DMS153 treated with DMSO at 0.1 percent for 48 hours (cell line): ENCODE data around the gene ZNF544.

Experiments used
- DNase-seq: peaks from one replicate; lab custom pipeline; 2025; ENCODE audit not compliant: unreplicated experiment; lab: John Stamatoyannopoulos, UW

The ZNF544 gene

DNA sequence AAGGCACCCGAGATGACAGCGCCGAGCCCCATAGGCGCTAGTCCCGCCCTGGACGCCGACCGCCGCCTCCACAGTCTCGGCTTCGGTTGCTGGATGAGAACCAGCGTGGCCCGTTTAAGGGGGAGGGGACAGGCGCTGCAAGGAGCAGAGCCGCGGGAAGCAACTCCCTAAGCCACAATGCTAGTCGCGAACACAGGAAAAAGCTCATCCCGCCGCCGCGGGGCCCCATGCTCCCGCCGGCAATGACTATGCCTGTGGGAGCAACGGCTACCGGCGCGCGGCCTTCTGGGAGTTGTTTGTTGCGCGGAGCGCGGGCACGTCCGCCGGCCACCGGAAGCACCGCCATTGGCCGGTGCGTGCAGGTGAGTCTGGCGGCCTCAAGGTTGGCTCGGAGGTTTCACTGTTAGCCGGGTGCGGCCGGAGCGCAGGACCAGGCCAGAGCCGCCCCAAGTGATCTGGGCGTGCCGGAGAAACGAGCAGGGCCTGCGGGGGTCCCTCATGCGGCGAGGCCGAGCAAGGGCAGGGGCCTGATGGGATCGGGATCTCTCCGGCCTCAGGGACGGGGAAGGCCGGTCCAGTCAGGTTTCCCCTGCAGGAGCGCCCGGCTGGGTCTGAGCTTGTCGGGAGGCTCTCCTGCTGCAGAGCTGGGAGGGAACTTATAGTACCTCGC lies at the start of gene ZNF544:
Gene ZNF544, plus strand, starts transcription at position 330 of the 670 bp plus-strand sequence. CDS start 15,110 bp downstream, outside the sequence.
- peak; percentile 35 for DNase-seq

DNA sequence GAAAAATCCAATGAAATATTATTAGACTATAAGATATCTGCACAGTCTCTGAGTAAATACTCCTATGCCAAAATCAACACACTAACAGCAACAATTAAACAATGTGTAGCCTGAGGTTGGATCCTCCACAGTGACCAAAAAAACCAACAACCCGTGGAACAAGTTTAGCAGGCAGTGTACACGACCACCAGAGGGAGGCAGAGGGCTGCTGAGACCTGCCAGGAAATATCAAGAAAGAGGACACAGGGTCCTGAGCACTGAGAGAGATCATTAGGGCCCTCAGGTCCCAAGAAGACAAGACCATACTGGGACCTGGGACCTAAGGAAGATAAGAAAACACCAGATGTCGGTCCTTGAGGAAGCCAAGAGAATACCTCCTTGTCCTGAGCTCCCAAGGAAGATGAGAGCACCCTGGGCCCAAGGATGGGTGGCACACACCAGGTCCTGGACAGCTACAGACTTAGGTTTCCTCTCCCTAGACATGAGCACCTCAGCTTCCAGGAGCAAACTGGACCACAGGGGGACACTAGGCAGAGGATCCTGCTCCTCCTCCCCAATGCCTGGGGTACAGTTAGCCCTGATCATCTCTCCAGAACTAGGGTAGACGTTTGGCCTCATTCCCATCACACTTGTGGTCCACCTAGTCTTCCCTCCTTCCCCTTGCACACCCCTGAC lies 46.7 kb upstream of the ZNF544 start:
- DNase-seq = no peak

DNA sequence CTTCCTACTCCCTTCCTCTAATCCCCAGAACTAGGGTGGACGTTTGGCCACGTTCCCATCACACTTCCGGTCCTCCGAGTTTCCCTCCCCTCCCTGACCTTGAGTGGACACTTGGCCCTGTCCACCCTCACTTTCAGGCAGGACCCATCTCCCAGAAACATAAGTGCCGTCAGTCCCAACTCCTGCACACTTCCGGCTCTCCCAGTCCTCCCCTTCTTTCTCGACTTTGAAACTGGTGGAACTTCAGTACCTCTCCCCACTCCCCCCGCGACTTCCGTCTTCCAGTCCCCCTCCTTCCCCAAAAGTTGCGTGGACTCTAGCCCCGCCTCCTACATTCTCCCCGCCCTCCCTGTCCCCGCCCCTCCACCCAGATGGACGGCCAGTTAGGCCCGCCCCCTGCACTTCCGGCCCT lies 46.1 kb upstream of the ZNF544 start:
- DNase-seq = no peak

DNA sequence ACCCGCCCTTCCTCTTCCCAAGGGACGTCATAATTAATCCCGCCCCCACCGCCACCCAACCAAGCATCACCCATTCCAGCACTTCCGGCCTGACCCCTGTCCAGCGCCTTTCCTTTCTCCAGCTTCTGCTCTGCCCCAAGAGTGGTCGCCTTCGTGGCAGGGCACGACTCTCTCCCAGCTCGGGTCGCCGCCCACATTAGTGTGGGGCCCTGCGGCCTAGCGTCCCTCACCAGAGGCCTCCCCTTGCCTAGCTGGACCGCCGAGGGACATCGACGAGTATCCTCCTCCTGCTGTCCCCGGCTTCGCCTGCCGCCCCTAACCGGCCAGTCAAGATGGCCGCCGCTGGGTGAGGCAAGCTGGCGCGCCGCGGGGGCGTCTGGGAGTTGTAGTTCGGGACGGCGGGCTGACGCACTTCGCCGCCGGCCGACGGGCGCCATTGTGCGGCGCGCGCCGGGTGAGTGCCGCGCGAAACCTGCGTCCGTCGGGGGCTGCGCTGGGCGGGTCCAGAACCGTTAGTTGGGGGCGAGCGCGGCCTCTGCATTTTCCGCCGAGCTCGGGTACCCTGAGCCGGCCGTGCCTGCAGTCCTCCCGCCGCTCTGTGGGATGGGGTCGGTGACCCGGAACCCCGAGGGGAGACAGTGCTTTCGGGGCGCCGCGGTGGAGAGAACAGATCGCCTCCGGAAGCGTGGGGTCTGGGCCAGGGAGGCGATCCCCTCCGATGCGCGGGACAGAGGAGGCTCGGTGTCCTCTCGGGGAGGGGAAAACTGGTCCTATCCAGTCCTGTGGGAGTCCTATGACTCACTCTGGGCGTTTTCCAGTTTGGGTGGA lies 45.5 kb upstream of the ZNF544 start, which contains the start of gene ZNF274:
Gene ZNF274, plus strand, starts transcription at position 73 of the 828 bp plus-strand sequence. CDS start 905 bp downstream, outside the sequence.
- DNase-seq = peak; percentile 86

DNA sequence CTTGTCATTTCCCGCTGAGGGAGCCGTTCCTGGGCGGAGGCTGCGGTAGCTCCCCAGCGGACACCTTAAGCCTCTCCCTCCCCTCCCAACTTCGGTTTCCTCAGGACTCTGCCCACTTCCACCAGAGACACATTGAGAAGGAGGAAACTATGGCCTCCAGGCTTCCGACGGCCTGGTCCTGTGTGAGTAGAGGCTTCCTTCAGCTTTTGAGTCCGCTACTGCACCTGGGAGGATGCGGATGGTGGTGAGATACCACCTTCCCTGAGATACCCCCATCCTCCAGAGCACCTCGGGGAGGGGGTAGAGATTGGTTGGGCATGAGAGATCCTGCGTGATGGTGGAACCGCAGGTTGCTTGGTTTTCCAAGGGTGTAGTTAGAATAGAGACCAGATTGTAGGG lies 44.9 kb upstream of the ZNF544 start:
- no peak for DNase-seq

DNA sequence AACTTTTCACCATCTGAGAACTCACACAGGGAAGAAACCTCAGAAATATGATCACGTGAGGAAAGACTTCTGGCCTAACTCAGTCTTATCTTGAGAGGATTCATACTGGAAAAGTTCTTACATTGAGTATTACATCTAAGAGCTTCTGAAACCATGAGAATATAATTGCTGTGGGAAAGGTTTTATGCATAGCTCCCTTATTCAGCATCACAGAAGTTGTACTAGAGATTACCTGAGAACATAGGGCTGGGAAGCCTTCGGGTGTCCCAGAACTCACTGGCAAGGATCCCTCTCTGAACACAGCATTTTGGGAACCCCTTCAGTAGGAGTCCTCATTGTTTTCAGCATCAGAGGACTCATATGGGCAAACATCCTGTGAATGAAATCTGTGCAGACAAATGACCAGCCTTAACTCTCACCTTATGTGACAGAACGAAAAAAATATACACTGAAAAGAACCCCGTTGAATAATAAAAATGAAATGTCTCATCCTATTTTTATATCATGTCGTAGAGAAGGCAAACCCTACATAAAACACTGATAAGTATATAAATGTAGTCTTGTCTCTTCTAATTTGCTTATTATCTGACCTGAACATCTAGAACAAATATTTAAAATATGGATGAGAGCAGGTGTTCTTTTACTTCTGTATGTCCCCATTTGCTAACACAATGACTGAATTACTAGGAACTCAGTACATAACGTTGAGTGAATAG lies 31.7 kb upstream of the ZNF544 start:
- no peak for DNase-seq

DNA sequence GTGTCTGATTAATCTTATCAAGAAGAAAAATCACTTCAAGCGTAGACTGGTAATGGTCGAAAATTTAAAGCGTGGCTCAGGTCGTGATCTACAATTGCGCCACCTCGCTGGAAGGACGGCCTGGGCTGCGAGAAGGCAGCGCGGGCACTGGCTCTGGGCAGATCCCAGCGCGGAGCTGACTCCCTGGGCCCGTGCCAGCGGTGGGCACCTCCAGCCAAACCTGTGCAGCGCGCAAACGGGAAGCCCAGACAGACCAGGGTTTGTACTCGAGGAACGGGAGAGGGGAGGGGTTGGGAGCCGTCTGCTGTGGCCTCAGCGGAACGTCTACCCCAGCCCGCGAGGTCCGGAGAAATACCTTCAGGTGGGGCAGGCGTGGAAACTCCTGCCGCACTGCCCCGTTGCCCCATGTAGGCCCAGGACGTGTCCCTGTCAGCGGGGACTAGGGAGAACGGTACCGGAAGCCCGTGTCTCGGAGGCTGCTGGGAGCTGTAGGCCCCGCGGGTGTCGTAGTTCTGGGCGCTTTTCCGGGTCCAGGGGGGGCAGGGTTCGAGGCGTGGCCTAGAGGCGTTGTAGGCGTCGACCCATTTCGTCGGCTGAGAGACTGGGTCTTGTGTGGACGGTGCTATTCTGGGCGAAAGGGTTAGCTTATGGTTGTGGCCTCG lies 24.8 kb upstream of the ZNF544 start:
- DNase-seq = no peak

DNA sequence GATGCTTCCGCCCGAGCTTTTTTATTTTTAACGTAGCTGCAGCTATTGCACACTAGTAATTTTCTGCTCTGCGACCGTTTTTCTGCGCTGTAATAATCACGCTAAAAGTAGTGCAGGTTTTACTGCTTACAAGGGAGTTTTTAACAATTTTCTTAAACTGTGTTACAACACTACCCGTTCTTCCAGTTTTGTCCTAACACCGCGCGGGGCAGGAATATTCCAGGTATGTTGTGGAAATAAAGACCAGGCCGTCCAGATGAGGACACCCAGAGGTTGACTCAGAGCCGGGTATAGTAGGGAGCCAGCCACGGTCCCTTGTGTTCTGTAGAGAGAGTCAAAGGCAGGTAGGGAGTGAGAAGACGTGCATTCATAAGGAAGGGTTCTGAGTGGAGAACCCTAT lies 24.1 kb upstream of the ZNF544 start:
- no peak for DNase-seq

DNA sequence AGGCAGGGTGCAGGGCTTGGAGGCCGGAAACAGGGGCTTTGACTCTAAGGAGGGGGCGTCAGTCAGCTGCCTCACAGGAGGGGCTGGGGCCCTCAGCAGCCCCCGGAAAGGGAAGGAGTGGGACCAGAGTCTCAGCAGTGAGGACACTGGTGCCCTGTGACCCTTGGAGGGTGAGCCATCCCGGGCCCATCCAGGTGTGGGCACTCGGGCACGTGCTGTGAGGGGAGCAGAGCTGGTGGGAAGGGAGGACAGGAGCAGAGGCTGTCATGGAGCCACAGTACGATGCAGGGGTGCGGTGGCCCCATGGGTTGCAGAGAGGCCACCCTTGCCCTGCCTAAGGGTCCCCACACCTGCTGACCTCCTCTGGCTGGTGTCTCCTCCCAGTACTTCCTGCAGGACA lies 19.1 kb upstream of the ZNF544 start:
- no peak for DNase-seq

DNA sequence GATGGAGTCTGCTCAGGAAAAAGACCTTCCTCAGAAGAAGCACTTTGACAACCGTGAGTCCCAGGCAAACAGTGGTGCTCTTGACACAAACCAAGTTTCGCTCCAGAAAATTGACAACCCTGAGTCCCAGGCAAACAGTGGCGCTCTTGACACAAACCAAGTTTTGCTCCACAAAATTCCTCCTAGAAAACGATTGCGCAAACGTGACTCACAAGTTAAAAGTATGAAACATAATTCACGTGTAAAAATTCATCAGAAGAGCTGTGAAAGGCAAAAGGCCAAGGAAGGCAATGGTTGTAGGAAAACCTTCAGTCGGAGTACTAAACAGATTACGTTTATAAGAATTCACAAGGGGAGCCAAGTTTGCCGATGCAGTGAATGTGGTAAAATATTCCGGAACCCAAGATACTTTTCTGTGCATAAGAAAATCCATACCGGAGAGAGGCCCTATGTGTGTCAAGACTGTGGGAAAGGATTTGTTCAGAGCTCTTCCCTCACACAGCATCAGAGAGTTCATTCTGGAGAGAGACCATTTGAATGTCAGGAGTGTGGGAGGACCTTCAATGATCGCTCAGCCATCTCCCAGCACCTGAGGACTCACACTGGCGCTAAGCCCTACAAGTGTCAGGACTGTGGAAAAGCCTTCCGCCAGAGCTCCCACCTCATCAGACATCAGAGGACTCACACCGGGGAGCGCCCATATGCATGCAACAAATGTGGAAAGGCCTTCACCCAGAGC lies 16.2 kb upstream of the ZNF544 start:
- no peak for DNase-seq

DNA sequence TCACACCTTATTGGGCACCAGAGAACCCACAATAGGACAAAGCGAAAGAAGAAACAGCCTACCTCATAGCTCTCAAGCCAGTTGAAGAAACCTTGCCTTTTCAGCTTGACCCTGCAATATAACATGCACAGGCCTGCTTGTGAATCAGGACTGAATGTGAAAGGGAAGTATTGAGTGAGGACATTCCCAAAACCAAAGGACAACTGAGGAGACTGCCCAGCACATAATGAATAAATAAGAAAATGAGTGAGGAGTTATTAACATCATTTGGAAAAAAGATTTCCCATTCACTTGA lies 15.7 kb upstream of the ZNF544 start:
- DNase-seq = no peak

DNA sequence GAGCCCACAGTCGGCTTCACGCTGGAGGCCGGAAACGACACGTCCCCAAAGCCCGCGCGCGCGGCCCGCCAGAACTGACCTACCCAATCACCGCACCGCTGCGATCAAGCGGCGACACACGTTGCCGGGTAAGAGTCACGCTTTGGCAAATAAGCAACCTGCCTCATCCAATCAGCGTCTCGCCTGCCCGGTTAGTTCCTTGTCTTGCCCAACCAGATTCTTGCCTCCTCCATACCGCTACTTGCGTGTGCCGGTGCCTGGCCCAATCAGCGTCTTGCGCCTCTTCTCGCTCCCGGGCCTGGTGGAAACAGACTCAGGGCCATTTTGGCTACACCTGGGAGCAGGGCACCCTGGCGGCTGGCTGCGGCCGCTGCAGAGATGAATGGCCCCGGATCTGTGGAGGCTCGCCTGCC lies 11.6 kb upstream of the ZNF544 start:
- no peak for DNase-seq

DNA sequence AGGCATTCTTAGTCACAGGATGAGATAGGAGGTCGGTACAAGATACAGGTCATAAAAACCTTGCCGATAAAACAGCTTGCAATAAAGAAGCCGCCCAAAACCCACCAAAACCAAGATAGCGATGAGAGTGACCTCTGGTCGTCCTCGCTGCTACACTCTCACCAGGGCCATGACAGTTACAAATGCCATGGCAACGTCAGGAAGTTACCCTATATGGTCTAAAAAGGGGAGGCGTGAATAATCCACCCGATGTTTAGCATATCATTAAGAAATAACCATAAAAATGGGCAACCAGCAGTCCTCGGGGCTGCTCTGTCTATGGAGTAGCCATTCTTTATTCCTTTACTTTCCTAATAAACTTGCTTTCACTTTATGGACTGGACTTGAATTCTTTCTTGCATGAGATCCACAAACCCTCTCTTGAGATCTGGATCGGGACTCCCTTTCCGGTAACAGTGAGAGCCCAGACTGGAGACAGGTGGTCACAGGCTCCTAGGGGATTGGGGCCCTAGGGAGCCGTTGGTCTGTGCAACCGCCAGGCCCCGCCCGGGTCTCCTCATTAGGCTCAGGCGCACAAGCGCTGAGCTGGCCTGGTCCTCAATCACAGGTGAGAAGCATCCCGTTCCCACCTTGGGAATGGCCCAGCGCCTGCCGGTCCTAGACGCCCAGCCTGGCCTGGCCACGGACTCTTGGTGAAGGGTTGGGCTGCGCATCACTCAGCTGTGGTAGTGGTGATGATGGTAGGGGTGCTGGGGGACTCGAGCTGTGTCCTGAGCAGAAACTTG lies 10.9 kb upstream of the ZNF544 start:
- DNase-seq = no peak

DNA sequence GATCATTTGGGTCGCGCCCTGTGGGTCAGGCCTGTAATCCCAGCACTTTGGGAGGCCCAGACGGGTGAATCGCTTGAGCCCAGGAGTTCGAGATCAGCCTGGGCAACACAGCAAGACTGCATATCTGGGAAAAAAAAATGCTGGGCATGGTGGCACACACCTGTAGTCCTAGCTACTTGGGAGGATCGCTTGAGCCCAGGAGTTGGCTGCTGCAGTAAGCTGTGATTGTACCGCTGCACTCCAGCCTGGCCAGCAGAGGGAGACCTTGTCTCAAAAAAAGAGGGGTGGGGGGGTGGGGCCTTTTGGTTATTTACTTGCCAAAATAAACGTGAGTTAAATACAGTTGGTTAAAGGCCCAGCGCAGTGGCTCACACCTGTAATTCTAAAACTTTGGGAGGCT lies 9.8 kb upstream of the ZNF544 start:
- DNase-seq = no peak

DNA sequence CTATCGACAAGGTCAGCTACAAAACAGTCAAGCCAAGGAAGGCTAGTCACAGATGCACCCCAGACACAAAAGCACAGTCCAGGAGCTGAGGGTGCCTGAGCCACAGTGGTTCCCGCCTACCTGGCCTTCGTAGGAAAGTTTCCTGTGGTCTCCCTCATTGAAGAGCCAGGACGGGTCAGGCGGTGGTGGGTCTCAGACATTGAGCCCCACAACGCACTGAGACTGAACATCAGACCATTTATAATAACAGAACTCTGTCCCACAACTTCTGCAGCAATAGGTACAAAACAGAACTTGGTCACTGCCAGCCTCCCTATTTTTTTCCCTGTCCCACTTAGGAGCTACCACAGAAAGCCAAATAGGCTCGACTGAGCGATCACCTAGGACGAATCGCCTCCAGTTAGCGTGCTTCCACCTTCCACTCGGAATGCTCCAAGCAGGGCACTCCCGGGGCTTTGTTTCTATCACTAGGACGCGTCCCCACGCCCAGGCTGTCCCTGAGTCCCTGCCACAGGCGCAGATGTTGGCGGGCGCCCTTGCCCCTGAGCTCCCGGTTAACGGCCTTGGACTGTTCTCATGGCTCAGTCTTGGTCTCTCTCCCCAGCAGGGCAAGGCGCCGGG lies 640 bp upstream of the ZNF544 start:
- no peak for DNase-seq

DNA sequence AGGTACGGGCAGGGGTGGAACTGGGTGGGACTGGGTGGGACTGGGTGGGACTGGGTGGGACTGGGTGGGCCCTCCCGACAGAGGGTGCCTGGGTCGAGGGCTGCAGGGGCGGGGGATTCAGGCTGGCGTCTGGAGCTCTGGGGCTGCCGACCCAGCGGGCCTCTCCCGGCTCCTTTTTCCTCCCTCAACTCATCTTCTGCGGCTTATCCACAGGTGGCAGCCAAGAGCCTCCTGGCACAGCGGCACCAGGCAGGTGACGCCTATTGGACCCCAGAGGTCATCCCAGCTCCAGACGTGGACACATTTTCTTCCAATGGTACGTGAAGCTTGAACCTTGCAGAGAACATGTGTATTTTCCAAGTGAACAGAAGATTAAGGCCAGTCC lies 533 bp downstream of the ZNF544 start:
- no peak for DNase-seq

DNA sequence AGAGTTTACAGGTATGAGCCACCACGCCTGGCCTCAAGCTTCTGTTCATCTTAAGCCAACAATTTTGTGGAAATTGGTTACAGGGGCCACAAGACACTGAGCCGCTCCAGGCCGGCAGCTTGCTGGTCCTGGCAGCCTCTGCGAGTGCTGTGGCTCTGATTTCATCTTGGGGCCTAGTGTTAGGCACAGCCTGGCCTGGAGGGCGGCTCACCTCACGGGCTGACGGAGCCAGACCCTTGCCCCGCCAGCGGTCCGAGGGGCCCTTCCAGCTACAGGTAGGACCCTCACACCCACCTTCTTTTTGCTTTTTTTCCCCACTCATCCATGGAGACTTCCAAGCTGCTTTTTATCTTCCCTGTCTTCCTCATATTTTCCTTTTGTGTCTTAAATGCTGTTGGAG lies 8.6 kb downstream of the ZNF544 start:
- DNase-seq = no peak

DNA sequence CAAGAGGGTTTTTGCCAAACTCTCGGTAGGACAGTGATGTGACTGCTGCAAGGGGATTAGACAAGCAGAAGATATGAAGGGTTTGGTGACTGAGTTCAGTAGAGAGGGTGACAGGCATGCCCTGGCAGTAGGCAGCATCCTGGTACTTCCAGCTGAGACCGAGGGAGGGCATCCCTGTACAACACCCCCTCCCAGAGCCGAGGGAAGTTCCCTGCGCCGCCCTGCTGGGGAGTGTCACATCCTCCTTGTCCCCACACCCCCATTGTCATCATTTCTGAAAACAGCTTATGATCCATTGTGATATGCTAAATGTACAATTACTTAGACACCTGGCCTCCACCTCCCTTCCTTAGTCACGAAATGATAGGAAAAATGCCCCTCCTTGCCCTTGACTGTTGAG lies 14.6 kb downstream of the ZNF544 start:
- no peak for DNase-seq

DNA sequence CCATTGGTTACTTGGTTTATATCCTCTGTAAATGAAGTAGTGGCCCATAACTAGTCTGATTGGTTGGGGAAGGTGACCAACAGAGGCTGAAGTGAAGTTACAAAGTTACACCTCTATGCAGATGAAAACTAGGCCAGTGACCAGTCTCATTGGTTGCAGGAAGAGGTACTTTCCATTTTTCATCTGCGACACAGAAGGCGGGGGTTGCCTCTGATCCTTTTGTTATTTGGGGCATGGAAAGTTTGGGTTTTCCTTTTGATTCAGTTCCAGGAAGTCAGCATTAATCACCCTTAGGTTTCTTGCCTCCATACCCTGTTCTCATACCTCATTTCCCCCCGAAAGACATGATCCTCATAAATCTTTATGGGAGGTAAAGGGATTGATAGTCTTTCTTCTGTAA lies 20.2 kb downstream of the ZNF544 start:
- no peak for DNase-seq
